Cardiac muscle cell (in vitro differentiated cells and primary cell): ENCODE measurements around the gene SSBP3. TPM values are rescaled to one million over a fixed set of nuclear protein-coding genes. Genes with fewer than 3 reads are reported as not detected.

Experiments
- DNase-seq, 2 donors: peaks; one replicate each; pipeline versions ENCODE4 v3.0.0 to v3.0.0-alpha.2; 2010 to 2017; ENCODE audit warnings: low read depth in 1 of 2, low spot score in 1 of 2
- H3K27ac ChIP-seq: fragments of 200-600 bp; sonication (generic); 2 replicates; pipeline ENCODE4 v1.5.1; 2016
- H3K27me3 ChIP-seq: fragments of 200-600 bp; sonication (generic); 2 replicates; pipeline ENCODE4 v1.6.0; 2016; ENCODE audit warnings: control low read depth
- H3K36me3 ChIP-seq: fragments of 200-600 bp; sonication (generic); 2 replicates; pipeline ENCODE4 v1.5.1; 2016; ENCODE audit warnings: control low read depth
- H3K4me1 ChIP-seq: fragments of 200-600 bp; sonication (generic); 2 replicates; pipeline ENCODE4 v1.8.1; 2017; ENCODE audit warnings: low read depth, mild to moderate bottlenecking, mixed run types
- H3K4me3 ChIP-seq: fragments of 200-600 bp; sonication (generic); 2 replicates; pipeline ENCODE4 v1.5.1; 2016; ENCODE audit warnings: mild to moderate bottlenecking
- H3K9me3 ChIP-seq: fragments of 200-600 bp; sonication (generic); 2 replicates; pipeline ENCODE4 v1.5.1; 2017; ENCODE audit warnings: low read depth, mild to moderate bottlenecking, control low read depth
- CTCF ChIP-seq: IDR thresholded peaks from 2 replicates; pipeline ENCODE4 v1.5.1; 2012; ENCODE audit warnings: low read depth, mild to moderate bottlenecking, low read length
- polyA plus RNA-seq: library from polyadenylated mRNA; unstranded; fragments of >200 nt; fragmentation: Nextera tagmentation; extraction: Ambion mirVana; gene quantifications from 2 replicates; pipeline ENCODE4 v1.2.1, GENCODE V29; 2016
- total RNA-seq: library from RNA; depleted of rRNA; stranded (reverse); fragments of >200 nt; gene quantifications from 2 replicates; pipeline ENCODE4 v1.2.3, GENCODE V29; 2016

SSBP3 gene
- total and polyA plus RNA-seq, 2 experiments from 2014 or later = 40.2 to 81.0 TPM

GRCh38 chr1:54245501-54245900, 160.7 kb downstream of the SSBP3 start:
- no peaks in the 10 kb centered on the region for H3K27me3 ChIP-seq
- H3K4me1 ChIP-seq = peaks cover 12% of the 10 kb centered on the region
- H3K9me3 ChIP-seq = no peaks in the 10 kb centered on the region
- no peak for TF ChIP-seq CTCF
- H3K27ac ChIP-seq = peak overlapping the region; percentile 74
- no peak for DNase-seq
- H3K4me3 ChIP-seq = no peak overlapping the region
- peaks cover 11% of the 10 kb centered on the region for H3K36me3 ChIP-seq

GRCh38 chr1:54244655-54245054, 161.5 kb downstream of the SSBP3 start:
- Histone ChIP-seq H3K9me3 (no peaks in the 10 kb centered on the region), H3K36me3 (peaks cover 10% of the 10 kb centered on the region), H3K27me3 (no peaks in the 10 kb centered on the region), H3K4me3 (no peak overlapping the region), H3K27ac (no peak overlapping the region), H3K4me1 (peaks cover 12% of the 10 kb centered on the region)
- TF ChIP-seq CTCF = no peak
- DNase-seq = no peak

GRCh38 chr1:54243022-54243421, 163.2 kb downstream of the SSBP3 start:
- Histone ChIP-seq H3K36me3 (peaks cover 20% of the 10 kb centered on the region), H3K4me1 (peaks cover 12% of the 10 kb centered on the region), H3K27ac (no peak overlapping the region), H3K4me3 (no peak overlapping the region), H3K27me3 (no peaks in the 10 kb centered on the region), H3K9me3 (no peaks in the 10 kb centered on the region)
- no peak for TF ChIP-seq CTCF
- DNase-seq = no peak

GRCh38 chr1:54241364-54241763, 164.8 kb downstream of the SSBP3 start:
- no peak for DNase-seq
- Histone ChIP-seq H3K27me3 (no peaks in the 10 kb centered on the region), H3K9me3 (no peaks in the 10 kb centered on the region), H3K4me1 (peaks cover 7% of the 10 kb centered on the region), H3K4me3 (no peak overlapping the region), H3K27ac (no peak overlapping the region), H3K36me3 (peaks cover 34% of the 10 kb centered on the region)
- TF ChIP-seq CTCF = no peak

- Histone ChIP-seq H3K4me1 (peaks cover 4% of the 10 kb centered on the region), H3K9me3 (no peaks in the 10 kb centered on the region), H3K36me3 (peaks cover 37% of the 10 kb centered on the region), H3K27ac (no peak overlapping the region), H3K4me3 (no peak overlapping the region), H3K27me3 (no peaks in the 10 kb centered on the region)
- no peak for TF ChIP-seq CTCF
- no peak for DNase-seq
These were observed 165.4 kb downstream of the SSBP3 start for GRCh38 chr1:54240741-54241335.

- no peak overlapping the region for H3K4me3 ChIP-seq
- DNase-seq = no peak
- no peak overlapping the region for H3K27ac ChIP-seq
- H3K9me3 ChIP-seq = no peaks in the 10 kb centered on the region
- no peaks in the 10 kb centered on the region for H3K4me1 ChIP-seq
- TF ChIP-seq CTCF = no peak
- H3K27me3 ChIP-seq = no peaks in the 10 kb centered on the region
- H3K36me3 ChIP-seq = peaks cover 37% of the 10 kb centered on the region
These were observed 166.6 kb downstream of the SSBP3 start for GRCh38 chr1:54239631-54240031.
